Fibroblast of lung (primary cell): ENCODE data around the gene AK1. TPM values are rescaled to one million over a fixed set of nuclear protein-coding genes. Genes with fewer than 3 reads are reported as not detected.

Source experiments
- DNase-seq, 2 donors: peaks; one replicate each; pipeline versions ENCODE4 v3.0.0 to v3.0.0-alpha.2; 2010; ENCODE audit warnings: low read depth in 2 of 2
- H2AFZ ChIP-seq: 2 replicates; pipeline ENCODE4 v1.5.1; 2012; ENCODE audit warnings: low read length, control low read depth, inconsistent platforms
- H3K27ac ChIP-seq: 2 replicates; pipeline ENCODE4 v1.5.1; 2011; ENCODE audit warnings: low read length, control low read depth; ENCODE audit not compliant: insufficient read depth
- H3K27me3 ChIP-seq: 2 replicates; pipeline ENCODE4 v1.5.1; 2011; ENCODE audit warnings: mild to moderate bottlenecking, low read length; ENCODE audit not compliant: control insufficient read depth, insufficient read depth
- H3K36me3 ChIP-seq: 2 replicates; pipeline ENCODE4 v1.5.1; 2011; ENCODE audit warnings: low read length; ENCODE audit not compliant: control insufficient read depth, insufficient read depth
- H3K4me1 ChIP-seq: 2 replicates; pipeline ENCODE4 v1.5.1; 2011; ENCODE audit warnings: low read length; ENCODE audit not compliant: control insufficient read depth, insufficient read depth; ENCODE audit errors: extremely low read depth
- H3K4me2 ChIP-seq: 2 replicates; pipeline ENCODE4 v1.5.1; 2011; ENCODE audit warnings: low read length, control low read depth; ENCODE audit not compliant: insufficient read depth; ENCODE audit errors: extremely low read depth
- H3K4me3 ChIP-seq, 4 experiments: fragments of 200-600 bp in 1 of 4; sonication (generic) in 1 of 4; replicated peaks in 1 of 4; 2 replicates each; pipeline ENCODE4 v1.5.1; 2011 to 2016; ENCODE audit warnings: low read length in 4 of 4, low read depth in 3 of 4, mild to moderate bottlenecking in 3 of 4, control low read depth in 2 of 4, inconsistent platforms in 1 of 4, mixed read lengths in 1 of 4; ENCODE audit not compliant: insufficient read depth in 1 of 4; ENCODE audit errors: control extremely low read depth in 1 of 4
- H3K79me2 ChIP-seq: 2 replicates; pipeline ENCODE4 v1.5.1; 2012; ENCODE audit warnings: mild to moderate bottlenecking, low read length, inconsistent platforms; ENCODE audit not compliant: control insufficient read depth, insufficient read depth
- H3K9ac ChIP-seq: 2 replicates; pipeline ENCODE4 v1.5.1; 2011; ENCODE audit warnings: mild to moderate bottlenecking, low read length, control low read depth; ENCODE audit not compliant: insufficient read depth
- H3K9me3 ChIP-seq: 2 replicates; pipeline ENCODE4 v1.5.1; 2012; ENCODE audit warnings: low read depth, low read length; ENCODE audit not compliant: control insufficient read depth, insufficient read depth
- H4K20me1 ChIP-seq: 2 replicates; pipeline ENCODE4 v1.5.1; 2011; ENCODE audit warnings: low read length; ENCODE audit not compliant: control insufficient read depth, insufficient read depth; ENCODE audit errors: extremely low read depth
- EZH2 ChIP-seq: IDR thresholded peaks from 2 replicates; pipeline ENCODE4 v1.5.1; 2012; ENCODE audit warnings: low read length, control low read depth, mild to moderate bottlenecking; ENCODE audit errors: missing control alignments
- polyA plus RNA-seq, 2 donors: library from polyadenylated mRNA; depleted of rRNA in 1 of 2; stranded (reverse) in 1 of 2; unstranded in 1 of 2; fragments of >200 nt; gene quantifications; 2 replicates each; pipeline ENCODE4 v1.2.1, GENCODE V29; 2011 to 2012; ENCODE audit warnings: missing spikeins in 1 of 2
- total RNA-seq: library from RNA; depleted of rRNA; stranded (reverse); fragments of >200 nt; gene quantifications from 2 replicates; pipeline ENCODE4 v1.2.1, GENCODE V29; 2014
- TF ChIP-seq, protein P1 (sequence below), 2 donors: IDR thresholded peaks in 1 of 2; conservative IDR thresholded peaks in 1 of 2; 1 replicate in 1 of 2; 2 replicates in 1 of 2; pipeline ENCODE4 v1.5.1; 2011 to 2012; ENCODE audit warnings: low read length in 2 of 2, control low read depth in 1 of 2, inconsistent platforms in 1 of 2, low read depth in 1 of 2, mild to moderate bottlenecking in 1 of 2

AK1 gene
- total and polyA plus RNA-seq, 2 donors (not counting 1 experiment from before 2014, with no cell fraction given) = 47.6 to 73.1 TPM

DNA sequence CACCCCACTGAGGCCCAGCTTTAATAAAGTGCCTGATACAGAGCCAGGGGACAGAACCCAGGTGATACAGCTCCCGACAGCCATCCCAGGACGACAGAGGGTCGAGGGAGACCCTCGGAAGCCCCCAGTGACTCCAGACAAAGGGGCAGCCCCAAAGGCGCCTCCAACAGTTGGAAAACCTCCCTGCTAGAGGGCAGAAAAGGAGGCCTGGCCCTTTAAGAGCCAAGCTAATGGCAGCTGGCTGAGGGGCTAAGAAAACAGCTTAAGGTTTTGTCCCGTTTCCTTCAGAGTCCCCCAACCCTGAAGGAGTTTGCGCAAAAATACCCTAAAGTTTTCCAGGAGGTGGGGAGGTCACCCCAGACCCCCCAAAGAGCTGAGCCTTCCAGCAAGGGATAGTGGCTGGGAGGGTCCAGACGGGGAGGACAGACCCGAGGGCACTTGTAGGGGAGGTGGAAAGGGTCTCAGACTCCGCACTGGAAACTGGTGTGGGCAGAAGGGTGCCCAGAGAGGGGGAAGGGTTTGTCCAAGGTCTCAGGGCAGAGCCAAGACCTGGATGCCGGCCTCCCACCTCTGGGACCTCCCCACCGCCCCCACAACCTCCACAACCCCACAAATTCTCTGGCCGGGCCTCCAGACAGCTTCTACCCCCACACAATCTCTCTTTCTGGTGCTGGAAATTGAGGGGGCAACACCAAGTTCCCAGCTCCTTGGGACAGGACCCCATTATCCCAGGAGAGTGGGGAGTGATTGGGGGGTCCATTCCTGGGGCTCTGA is 8.2 kb upstream of the AK1 start:
- TF ChIP-seq EZH2 = no peak
- TF ChIP-seq, protein P1, sequence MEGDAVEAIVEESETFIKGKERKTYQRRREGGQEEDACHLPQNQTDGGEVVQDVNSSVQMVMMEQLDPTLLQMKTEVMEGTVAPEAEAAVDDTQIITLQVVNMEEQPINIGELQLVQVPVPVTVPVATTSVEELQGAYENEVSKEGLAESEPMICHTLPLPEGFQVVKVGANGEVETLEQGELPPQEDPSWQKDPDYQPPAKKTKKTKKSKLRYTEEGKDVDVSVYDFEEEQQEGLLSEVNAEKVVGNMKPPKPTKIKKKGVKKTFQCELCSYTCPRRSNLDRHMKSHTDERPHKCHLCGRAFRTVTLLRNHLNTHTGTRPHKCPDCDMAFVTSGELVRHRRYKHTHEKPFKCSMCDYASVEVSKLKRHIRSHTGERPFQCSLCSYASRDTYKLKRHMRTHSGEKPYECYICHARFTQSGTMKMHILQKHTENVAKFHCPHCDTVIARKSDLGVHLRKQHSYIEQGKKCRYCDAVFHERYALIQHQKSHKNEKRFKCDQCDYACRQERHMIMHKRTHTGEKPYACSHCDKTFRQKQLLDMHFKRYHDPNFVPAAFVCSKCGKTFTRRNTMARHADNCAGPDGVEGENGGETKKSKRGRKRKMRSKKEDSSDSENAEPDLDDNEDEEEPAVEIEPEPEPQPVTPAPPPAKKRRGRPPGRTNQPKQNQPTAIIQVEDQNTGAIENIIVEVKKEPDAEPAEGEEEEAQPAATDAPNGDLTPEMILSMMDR (conservative IDR thresholded peaks at IDR 0.05 in 1 of 2, IDR thresholded peaks at IDR 0.05 in 1 of 2; ENCODE audit: low read depth in 1 of 2, low read length in 2 of 2) = no peak
- H3K4me2 ChIP-seq = no peak overlapping the region
- no peaks in the 10 kb centered on the region for H4K20me1 ChIP-seq
- H2AFZ ChIP-seq = no peak overlapping the region
- H3K36me3 ChIP-seq = peaks cover 25% of the 10 kb centered on the region
- no peaks in the 10 kb centered on the region for H3K9me3 ChIP-seq
- H3K79me2 ChIP-seq = no peaks in the 10 kb centered on the region
- H3K9ac ChIP-seq = no peak overlapping the region
- DNase-seq = no peak
- no peak overlapping the region for H3K4me3 ChIP-seq
- no peaks in the 10 kb centered on the region for H3K4me1 ChIP-seq
- no peak overlapping the region for H3K27ac ChIP-seq
- H3K27me3 ChIP-seq = no peaks in the 10 kb centered on the region

DNA sequence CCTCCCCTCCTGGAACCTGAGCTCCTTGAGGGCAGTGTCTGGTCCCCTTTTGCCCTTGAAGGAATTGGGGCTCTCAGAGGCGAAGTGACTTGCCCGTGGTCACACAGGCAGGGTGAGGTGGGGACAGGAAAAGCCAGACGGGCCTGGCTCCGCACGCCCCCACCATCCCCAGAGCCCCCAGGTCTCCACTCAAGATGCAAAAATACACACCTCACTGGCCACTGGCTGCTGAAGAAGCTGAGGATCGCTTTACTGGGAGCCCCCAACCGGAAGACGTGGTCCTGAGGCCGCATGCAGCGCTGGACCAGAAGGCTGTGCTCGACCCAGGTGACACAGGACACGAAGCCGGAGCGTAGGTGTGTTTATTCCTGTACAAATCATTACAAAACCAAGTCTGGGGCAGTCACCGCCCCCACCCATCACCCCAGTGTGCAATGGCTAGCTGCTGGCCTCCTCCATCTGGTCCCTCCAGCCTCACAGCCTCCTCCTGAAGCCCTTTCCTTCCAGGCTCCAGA is 7.6 kb upstream of the AK1 start:
- DNase-seq = no peak
- Histone ChIP-seq H3K27me3 (no peaks in the 10 kb centered on the region), H3K79me2 (no peaks in the 10 kb centered on the region), H3K4me1 (no peaks in the 10 kb centered on the region), H3K4me3 (no peak overlapping the region), H3K4me2 (no peak overlapping the region), H4K20me1 (no peaks in the 10 kb centered on the region), H3K9me3 (no peaks in the 10 kb centered on the region), H2AFZ (no peak overlapping the region), H3K27ac (no peak overlapping the region), H3K36me3 (peaks cover 19% of the 10 kb centered on the region), H3K9ac (peak overlapping the region; percentile 2)
- no peak for TF ChIP-seq EZH2
- TF ChIP-seq, protein P1 (conservative IDR thresholded peaks at IDR 0.05 in 1 of 2, IDR thresholded peaks at IDR 0.05 in 1 of 2; ENCODE audit: low read depth in 1 of 2, low read length in 2 of 2) = no peak

DNA sequence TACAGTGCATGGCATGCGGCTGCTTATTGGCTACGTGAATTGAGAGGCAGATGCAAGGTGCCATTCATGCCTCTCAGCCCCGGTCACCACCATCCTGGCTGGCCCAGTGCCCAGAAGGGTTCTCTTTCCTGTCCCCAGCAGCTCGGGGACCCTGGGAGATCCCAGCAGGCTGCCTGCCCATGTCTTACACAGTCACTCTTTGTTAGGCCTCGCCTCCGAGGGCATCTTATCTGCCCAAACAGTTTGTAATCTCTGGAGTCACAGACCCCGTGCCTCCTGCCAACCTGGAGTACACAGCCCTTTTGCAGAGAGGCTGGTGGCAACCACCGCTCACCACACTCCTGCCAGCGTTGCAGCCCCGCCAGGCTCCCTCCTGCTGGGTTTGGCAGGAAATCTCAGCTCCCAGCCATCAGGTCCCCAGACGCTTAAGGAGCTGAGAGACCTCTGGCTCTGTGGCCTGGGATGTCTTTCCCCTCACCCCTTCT is 7.0 kb upstream of the AK1 start:
- TF ChIP-seq EZH2 = no peak
- TF ChIP-seq, protein P1 (conservative IDR thresholded peaks at IDR 0.05 in 1 of 2, IDR thresholded peaks at IDR 0.05 in 1 of 2; ENCODE audit: low read depth in 1 of 2, low read length in 2 of 2) = no peak
- DNase-seq = no peak
- no peaks in the 10 kb centered on the region for H3K9me3 ChIP-seq
- no peak overlapping the region for H3K9ac ChIP-seq
- H3K4me3 ChIP-seq = no peak overlapping the region
- no peaks in the 10 kb centered on the region for H4K20me1 ChIP-seq
- H3K27ac ChIP-seq = no peak overlapping the region
- no peaks in the 10 kb centered on the region for H3K4me1 ChIP-seq
- no peak overlapping the region for H3K4me2 ChIP-seq
- no peaks in the 10 kb centered on the region for H3K79me2 ChIP-seq
- no peak overlapping the region for H2AFZ ChIP-seq
- peaks cover 17% of the 10 kb centered on the region for H3K36me3 ChIP-seq
- H3K27me3 ChIP-seq = no peaks in the 10 kb centered on the region
